ENCODE results near the gene DNASE1L1.

The DNASE1L1 gene

GRCh38 chrX:154359362-154360154 lies 49.5 kb downstream of the DNASE1L1 start:
- TF ChIP-seq POLR2A (IDR thresholded peaks at IDR 0.05; ENCODE audit: extremely low read depth, insufficient read length) = no peak
- TF ChIP-seq, protein P1, sequence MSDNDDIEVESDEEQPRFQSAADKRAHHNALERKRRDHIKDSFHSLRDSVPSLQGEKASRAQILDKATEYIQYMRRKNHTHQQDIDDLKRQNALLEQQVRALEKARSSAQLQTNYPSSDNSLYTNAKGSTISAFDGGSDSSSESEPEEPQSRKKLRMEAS (IDR thresholded peaks at IDR 0.05; ENCODE audit: low read depth, low read length) = no peak
- TF ChIP-seq CTCF (IDR thresholded peaks at IDR 0.05; ENCODE audit: low read depth, low read length) = no peak
- TF ChIP-seq MYC (IDR thresholded peaks at IDR 0.05; ENCODE audit: low read depth, low read length) = no peak
- H3K4me3 ChIP-seq (ENCODE audit: low read depth, low read length) = no peak overlapping the region
- no peak for DNase-seq (ENCODE audit: low read depth)

GRCh38 chrX:154358829-154359228 lies 50.2 kb downstream of the DNASE1L1 start:
- no peak overlapping the region for H3K4me3 ChIP-seq (ENCODE audit: low read depth, low read length)
- DNase-seq (ENCODE audit: low read depth) = no peak

DNA sequence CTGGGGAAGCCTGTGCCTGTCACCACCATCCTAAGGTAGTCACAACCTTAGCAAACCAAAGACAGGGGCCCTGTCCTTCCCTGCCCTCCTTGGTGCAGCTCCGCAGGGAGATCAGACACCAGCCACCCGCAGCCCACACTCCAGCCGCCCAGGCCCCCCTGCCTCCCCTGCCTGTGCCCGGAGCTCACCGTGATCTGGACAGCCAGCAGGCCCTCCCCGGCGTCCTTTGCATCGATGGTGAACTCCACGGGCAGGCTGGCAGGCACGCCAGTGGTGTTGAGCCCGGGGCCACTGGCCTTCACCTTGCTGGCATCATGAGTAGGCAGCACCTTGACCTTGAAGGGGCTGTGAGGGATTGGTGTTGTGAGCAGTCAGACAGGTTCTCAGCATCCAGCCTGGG lies 51.0 kb downstream of the DNASE1L1 start:
- no peak overlapping the region for H3K4me3 ChIP-seq (ENCODE audit: low read depth, low read length)
- TF ChIP-seq POLR2A (IDR thresholded peaks at IDR 0.05; ENCODE audit: extremely low read depth, insufficient read length) (no peak), MYC (IDR thresholded peaks at IDR 0.05; ENCODE audit: low read depth, low read length) (no peak), CTCF (IDR thresholded peaks at IDR 0.05; ENCODE audit: low read depth, low read length) (no peak)
- TF ChIP-seq, protein P1 (IDR thresholded peaks at IDR 0.05; ENCODE audit: low read depth, low read length) = no peak
- no peak for DNase-seq (ENCODE audit: low read depth)

More at GRCh38 chrX:154358829-154359228, 50.2 kb downstream of the DNASE1L1 start:
- no peak for TF ChIP-seq POLR2A (IDR thresholded peaks at IDR 0.05; ENCODE audit: extremely low read depth, insufficient read length)
- no peak for TF ChIP-seq MYC (IDR thresholded peaks at IDR 0.05; ENCODE audit: low read depth, low read length)
- no peak for TF ChIP-seq CTCF (IDR thresholded peaks at IDR 0.05; ENCODE audit: low read depth, low read length)
- TF ChIP-seq, protein P1 (IDR thresholded peaks at IDR 0.05; ENCODE audit: low read depth, low read length) = no peak

- TF ChIP-seq, protein P1 (IDR thresholded peaks at IDR 0.05; ENCODE audit: low read depth, low read length) = no peak
- TF ChIP-seq POLR2A (IDR thresholded peaks at IDR 0.05; ENCODE audit: extremely low read depth, insufficient read length) = no peak
- no peak for TF ChIP-seq CTCF (IDR thresholded peaks at IDR 0.05; ENCODE audit: low read depth, low read length)
- TF ChIP-seq MYC (IDR thresholded peaks at IDR 0.05; ENCODE audit: low read depth, low read length) = no peak
- DNase-seq (ENCODE audit: low read depth) = no peak
- H3K4me3 ChIP-seq (ENCODE audit: low read depth, low read length) = no peak overlapping the region
Measured at GRCh38 chrX:154357205-154357604, 51.8 kb downstream of the DNASE1L1 start.

- H3K4me3 ChIP-seq (ENCODE audit: low read depth, low read length) = no peak overlapping the region
- DNase-seq (ENCODE audit: low read depth) = no peak
- TF ChIP-seq MYC (IDR thresholded peaks at IDR 0.05; ENCODE audit: low read depth, low read length) = no peak
- no peak for TF ChIP-seq CTCF (IDR thresholded peaks at IDR 0.05; ENCODE audit: low read depth, low read length)
- TF ChIP-seq, protein P1 (IDR thresholded peaks at IDR 0.05; ENCODE audit: low read depth, low read length) = no peak
- no peak for TF ChIP-seq POLR2A (IDR thresholded peaks at IDR 0.05; ENCODE audit: extremely low read depth, insufficient read length)
Measured at GRCh38 chrX:154356596-154356995, 52.5 kb downstream of the DNASE1L1 start.
